Lower leg skin (tissue), 3 donors: Measurements from ENCODE around the gene AP1B1.

Source experiments
- POLR2A ChIP-seq, 2 donors: fragments of 450-650 bp; IDR thresholded peaks; one replicate each; pipeline ENCODE4 v1.6.1; 2016 to 2017; ENCODE audit warnings: antibody characterized with exemption in 2 of 2, mild to moderate bottlenecking in 1 of 2, moderate library complexity in 1 of 2
- TF ChIP-seq, protein P1 (sequence below), 3 donors: fragments of 450-650 bp; IDR thresholded peaks; one replicate each; pipeline ENCODE4 v1.5.1; 2016; ENCODE audit warnings: antibody characterized with exemption in 3 of 3, mild to moderate bottlenecking in 3 of 3, moderate library complexity in 2 of 3

DNA sequence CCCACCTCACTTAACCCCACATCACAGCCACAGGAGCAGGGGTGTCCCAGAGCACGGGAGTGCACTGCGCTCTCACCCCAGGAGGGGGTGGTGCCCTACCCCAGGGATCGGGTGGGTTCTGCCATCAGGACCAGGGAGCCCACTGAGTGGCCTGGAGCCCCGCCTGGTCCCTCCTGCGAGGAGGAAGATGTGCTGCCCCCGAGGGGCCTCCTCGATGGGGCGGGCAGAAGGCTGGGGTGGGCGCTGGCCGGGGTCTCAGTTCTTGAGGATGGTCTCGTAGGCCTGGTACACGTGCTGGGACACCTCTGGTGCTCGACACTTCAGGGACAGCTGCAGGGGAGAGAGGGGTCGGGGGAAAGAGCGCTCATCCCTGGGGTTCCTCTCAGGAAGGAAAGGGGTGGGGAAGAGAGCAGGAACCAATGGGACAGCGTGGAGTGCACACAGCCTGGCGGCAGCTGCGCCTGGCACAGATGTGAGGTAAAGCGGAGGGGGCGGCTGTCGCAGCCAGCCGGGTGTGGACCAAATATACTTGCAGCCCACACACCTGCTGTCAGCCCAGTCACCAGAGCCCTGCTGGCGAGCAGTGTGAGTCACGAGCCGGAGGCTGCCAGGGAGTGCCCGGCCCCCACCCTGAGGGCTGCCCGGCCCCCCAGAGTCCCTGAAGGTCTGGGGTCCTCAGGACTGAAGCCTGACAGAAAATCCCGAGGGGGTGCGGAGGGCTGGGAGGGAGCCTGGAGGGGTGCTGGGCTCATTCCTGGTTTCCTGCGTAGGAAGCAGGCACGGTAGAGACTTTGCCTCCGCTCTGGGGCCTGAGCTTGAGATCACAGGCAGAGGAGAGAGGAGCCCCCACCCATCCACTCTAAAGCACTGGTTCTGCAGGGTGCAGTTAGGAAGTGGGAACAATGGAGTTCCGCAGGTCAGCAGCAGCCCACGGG is 59.5 kb downstream of the AP1B1 start:
- TF ChIP-seq, protein P1, sequence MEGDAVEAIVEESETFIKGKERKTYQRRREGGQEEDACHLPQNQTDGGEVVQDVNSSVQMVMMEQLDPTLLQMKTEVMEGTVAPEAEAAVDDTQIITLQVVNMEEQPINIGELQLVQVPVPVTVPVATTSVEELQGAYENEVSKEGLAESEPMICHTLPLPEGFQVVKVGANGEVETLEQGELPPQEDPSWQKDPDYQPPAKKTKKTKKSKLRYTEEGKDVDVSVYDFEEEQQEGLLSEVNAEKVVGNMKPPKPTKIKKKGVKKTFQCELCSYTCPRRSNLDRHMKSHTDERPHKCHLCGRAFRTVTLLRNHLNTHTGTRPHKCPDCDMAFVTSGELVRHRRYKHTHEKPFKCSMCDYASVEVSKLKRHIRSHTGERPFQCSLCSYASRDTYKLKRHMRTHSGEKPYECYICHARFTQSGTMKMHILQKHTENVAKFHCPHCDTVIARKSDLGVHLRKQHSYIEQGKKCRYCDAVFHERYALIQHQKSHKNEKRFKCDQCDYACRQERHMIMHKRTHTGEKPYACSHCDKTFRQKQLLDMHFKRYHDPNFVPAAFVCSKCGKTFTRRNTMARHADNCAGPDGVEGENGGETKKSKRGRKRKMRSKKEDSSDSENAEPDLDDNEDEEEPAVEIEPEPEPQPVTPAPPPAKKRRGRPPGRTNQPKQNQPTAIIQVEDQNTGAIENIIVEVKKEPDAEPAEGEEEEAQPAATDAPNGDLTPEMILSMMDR (IDR thresholded peaks at IDR 0.05), result no peak
- no peak for TF ChIP-seq POLR2A (IDR thresholded peaks at IDR 0.05)
